HEK293T (cell line): ENCODE measurements around the gene SFT2D1.

Experiments
- ARNT ChIP-seq: fragments of 450-650 bp; IDR thresholded peaks from 2 replicates; pipeline ENCODE4 v1.6.1; 2017; ENCODE audit warnings: mild to moderate bottlenecking
- BHLHE40 ChIP-seq: fragments of 450-650 bp; IDR thresholded peaks from 2 replicates; pipeline ENCODE4 v1.6.1; 2016; ENCODE audit warnings: mild to moderate bottlenecking, moderate library complexity, borderline replicate concordance
- CTBP1 ChIP-seq: fragments of 450-650 bp; IDR thresholded peaks from 2 replicates; pipeline ENCODE4 v1.6.1; 2016; ENCODE audit warnings: borderline replicate concordance
- FOXK2 ChIP-seq: fragments of 450-650 bp; IDR thresholded peaks from 2 replicates; pipeline ENCODE4 v1.6.1; 2016; ENCODE audit warnings: mild to moderate bottlenecking
- FOXM1 ChIP-seq: fragments of 450-650 bp; IDR thresholded peaks from 2 replicates; pipeline ENCODE4 v1.6.1; 2017; ENCODE audit warnings: mild to moderate bottlenecking, borderline replicate concordance
- HDGF ChIP-seq: fragments of 450-650 bp; IDR thresholded peaks from 2 replicates; pipeline ENCODE4 v1.6.1; 2017; ENCODE audit warnings: antibody characterized with exemption, borderline replicate concordance
- L3MBTL2 ChIP-seq: fragments of 450-650 bp; conservative IDR thresholded peaks from 2 replicates; pipeline ENCODE4 v1.6.1; 2016; ENCODE audit warnings: mild to moderate bottlenecking
- NFRKB ChIP-seq: fragments of 450-650 bp; IDR thresholded peaks from 2 replicates; pipeline ENCODE4 v1.6.1; 2016; ENCODE audit warnings: mild to moderate bottlenecking, moderate library complexity
- SP1 ChIP-seq: fragments of 450-650 bp; IDR thresholded peaks from 2 replicates; pipeline ENCODE4 v1.6.1; 2017
- SUZ12 ChIP-seq: fragments of 450-650 bp; IDR thresholded peaks from 2 replicates; pipeline ENCODE4 v1.6.1; 2016; ENCODE audit warnings: mild to moderate bottlenecking
- ZNF384 ChIP-seq: fragments of 450-650 bp; IDR thresholded peaks from 2 replicates; pipeline ENCODE4 v1.6.1; 2016

DNA sequence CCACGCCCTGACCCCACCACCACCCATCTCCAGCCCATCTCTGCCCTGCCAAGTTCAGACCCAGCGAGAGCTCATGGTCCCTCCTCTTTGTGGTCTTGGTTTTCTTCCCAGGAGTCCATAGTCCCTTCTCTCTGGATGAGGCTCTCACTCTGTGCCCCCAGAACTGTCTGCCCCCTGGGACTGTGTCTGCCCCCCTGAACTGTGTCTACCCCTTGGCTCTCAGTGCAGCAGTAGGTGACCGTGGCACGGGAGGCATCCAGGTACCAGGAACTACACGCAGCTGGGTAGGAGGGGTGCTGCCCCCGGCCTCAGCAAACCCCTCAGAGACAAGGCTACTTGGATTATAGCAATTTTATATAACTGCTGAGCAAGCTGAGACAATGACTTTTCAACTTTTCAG, 57.7 kb downstream of the SFT2D1 start:
- TF ChIP-seq SUZ12 (no peak), ARNT (no peak), BHLHE40 (no peak), FOXK2 (no peak), CTBP1 (no peak), SP1 (no peak), HDGF (no peak), NFRKB (no peak), L3MBTL2 (no peak), ZNF384 (no peak), FOXM1 (no peak)
